AG10803 (cell line): ENCODE data around the gene ATIC.

Source experiments
- DNase-seq: peaks from one replicate; pipeline ENCODE4 v3.0.0; 2010; ENCODE audit warnings: low read depth
- H3K4me3 ChIP-seq: 2 replicates; pipeline ENCODE4 v1.5.1; 2011; ENCODE audit warnings: mild to moderate bottlenecking, low read length, control low read depth
- CTCF ChIP-seq: conservative IDR thresholded peaks from 2 replicates; pipeline ENCODE4 v1.5.1; 2011; ENCODE audit warnings: mild to moderate bottlenecking, low read length, control low read depth, inconsistent platforms

The ATIC gene

GRCh38 chr2:215272918-215273317 is 38.9 kb upstream of the ATIC start:
- no peak for TF ChIP-seq CTCF
- no peak overlapping the region for H3K4me3 ChIP-seq
- no peak for DNase-seq

- no peak overlapping the region for H3K4me3 ChIP-seq
- TF ChIP-seq CTCF, result no peak
- DNase-seq, result no peak
Measured at GRCh38 chr2:215274829-215275228, 37.0 kb upstream of the ATIC start.

- no peak for TF ChIP-seq CTCF
- no peak overlapping the region for H3K4me3 ChIP-seq
- DNase-seq, result no peak
Measured at GRCh38 chr2:215275824-215276223, 36.0 kb upstream of the ATIC start.

GRCh38 chr2:215277944-215278343 is 33.9 kb upstream of the ATIC start:
- DNase-seq, result no peak
- no peak for TF ChIP-seq CTCF

GRCh38 chr2:215280326-215280725 is 31.5 kb upstream of the ATIC start:
- no peak overlapping the region for H3K4me3 ChIP-seq
- no peak for TF ChIP-seq CTCF
- DNase-seq, result peak; percentile 13

More at GRCh38 chr2:215277944-215278343, 33.9 kb upstream of the ATIC start:
- no peak overlapping the region for H3K4me3 ChIP-seq

GRCh38 chr2:215283221-215283620 is 28.6 kb upstream of the ATIC start:
- no peak overlapping the region for H3K4me3 ChIP-seq
- no peak for DNase-seq
- no peak for TF ChIP-seq CTCF

- H3K4me3 ChIP-seq, result no peak overlapping the region
- no peak for DNase-seq
- no peak for TF ChIP-seq CTCF
Measured at GRCh38 chr2:215286309-215286708, 25.6 kb upstream of the ATIC start.
